GM21529 (cell line): Measurements from ENCODE around the gene ARHGDIG.

ENCODE experiments used
- ATAC-seq: cut with Tn5 transposase; IDR thresholded peaks from one replicate; pipeline ENCODE4 v1.9.1; 2021; ENCODE audit not compliant: unreplicated experiment

Gene ARHGDIG

DNA sequence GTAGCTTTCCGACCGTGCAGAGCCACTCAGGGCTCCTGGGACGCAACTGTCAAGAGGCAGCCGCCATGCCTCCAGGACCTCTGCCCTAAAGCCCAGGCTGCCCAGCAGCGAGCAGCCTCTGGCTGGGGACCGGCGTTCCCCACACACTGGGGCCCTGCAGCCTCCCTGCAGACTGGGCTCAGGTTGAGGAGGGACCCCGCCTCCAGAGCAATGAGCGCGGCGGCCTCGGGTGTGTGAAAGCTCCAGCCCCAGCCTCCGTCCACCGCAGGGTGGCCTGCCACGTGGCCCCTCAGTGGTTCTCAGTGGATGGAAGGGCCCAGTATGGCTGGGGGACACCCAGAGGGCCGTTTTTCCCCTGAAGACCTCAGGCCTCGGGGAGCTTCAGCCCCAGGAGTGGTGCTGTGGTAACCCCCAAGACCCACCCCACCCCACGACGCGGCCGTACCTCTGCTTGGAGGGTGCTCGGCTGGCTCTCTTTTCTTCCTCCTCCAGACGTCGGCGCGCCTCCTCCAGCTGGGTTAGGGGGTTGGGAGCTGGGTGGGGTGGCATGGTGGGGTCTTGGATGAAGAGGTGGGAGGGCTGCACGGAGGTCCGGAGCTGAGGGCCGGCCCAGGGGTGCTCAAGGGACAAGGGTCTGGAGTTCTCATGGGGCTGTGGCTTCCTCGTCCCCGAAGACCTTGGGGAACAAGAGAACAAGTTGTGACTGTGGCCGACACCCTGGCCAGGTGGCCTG lies 12.8 kb downstream of the ARHGDIG start:
- no peak for ATAC-seq

DNA sequence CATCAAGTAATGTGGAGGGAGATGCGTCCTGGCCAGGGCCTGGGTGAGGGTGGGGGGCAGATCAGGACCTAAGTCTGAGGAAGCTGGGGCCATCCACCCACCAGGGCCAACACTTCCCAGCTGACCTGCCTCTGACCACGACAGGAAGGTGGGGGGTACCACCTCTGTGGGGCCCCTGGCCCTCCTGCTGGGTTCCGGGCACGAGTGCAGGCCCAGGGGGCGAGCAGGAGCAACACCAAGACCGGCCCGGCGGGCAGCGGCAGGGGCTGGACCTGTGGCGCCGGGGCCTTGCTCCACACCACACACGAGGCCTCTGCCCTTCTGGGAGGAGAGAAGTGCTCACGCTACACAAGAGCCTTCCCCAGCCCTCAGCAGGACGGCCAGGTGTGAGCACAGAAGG lies 15.9 kb downstream of the ARHGDIG start:
- no peak for ATAC-seq

DNA sequence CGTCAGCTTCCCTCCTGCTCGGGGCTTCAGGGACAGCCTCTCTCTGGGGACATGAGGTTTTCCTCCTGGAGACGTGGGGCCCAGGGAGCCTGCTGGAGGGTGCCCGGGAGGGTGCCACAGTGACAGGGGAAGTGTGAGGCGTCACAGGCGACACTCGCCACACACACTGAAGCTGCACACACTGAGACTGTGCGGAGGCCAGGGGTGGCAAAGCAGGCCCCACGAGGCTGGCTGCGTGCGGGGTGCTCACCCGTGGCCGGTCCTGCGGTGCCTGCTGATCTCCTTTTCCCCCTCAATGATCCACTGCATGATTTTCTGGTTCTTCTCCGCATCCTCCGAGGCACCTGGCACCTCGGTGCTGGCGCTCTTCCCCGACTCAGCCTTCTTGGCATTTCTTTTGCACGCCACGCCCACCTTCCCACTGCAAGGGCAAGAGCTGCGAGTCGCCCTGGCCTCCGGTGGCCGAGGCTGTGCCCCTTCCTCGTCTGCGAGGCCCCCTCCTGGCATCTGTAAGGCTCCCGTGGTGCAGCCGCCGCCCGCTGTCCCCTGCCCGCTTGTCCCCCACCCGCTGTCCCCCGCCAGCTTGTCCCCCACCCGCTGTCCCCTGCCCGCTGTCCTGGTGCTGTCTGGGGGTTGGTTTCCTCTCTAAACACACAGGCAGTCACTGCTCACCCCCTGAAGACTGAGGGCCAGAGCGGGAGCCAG lies 16.6 kb downstream of the ARHGDIG start:
- ATAC-seq: no peak

DNA sequence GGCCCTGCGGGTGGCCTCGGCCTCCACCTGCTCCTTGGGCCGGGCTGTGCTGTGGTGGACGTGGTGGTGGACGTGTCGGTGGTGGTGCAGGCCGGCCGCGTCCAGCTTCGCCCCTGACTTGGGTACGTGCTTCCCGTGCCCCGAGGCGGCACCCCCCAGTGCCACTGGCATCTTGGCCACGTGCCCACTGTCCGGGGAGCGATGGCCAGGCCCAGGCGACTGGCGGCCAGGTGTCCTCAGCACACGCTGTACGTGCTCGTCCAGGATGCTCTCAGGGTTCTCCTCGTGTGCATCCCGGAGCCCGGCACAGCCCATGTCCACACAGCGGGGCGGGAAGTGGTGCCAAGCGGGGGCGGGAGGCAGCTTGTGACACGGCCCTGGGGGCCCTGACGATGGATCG lies 17.4 kb downstream of the ARHGDIG start:
- ATAC-seq: no peak

DNA sequence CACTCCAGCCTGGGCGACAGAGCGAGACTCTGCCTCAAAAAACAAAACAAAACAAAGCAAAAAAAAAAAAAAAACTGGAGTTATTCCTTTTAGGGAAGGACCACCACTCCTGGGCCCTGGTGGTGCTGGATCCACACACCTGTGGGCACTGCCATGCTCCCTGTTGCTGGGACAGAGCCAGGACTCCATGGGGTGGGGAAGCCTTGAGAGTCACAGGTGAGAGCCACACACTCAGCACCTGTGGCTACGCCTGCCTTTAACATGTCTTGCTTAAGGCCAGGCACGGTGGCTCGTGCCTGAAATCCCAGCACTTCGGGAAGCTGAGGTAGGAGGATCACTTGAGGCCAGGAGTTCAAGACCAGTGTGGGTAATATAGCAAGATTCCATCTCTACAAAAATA lies 20.8 kb downstream of the ARHGDIG start:
- no peak for ATAC-seq

DNA sequence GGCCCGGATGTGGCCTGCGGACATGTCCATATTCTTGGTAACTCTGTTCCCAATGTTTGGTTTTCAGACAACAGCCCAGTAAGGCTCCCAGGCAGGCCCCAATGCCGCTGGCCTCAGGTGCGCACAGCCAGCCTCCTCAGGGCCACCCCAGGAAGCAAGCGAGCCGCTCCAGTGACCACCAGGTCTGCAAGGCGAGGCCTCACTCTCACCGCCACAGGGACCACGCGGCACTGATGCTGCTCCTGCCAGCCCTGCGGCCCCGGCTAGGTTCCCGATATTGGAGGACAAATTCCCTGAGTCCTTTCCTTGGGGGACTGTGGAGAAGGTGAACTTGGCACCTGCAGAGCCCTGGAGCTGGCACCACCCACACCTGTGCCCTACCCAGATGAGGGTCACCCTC lies 21.6 kb downstream of the ARHGDIG start:
- ATAC-seq: no peak

DNA sequence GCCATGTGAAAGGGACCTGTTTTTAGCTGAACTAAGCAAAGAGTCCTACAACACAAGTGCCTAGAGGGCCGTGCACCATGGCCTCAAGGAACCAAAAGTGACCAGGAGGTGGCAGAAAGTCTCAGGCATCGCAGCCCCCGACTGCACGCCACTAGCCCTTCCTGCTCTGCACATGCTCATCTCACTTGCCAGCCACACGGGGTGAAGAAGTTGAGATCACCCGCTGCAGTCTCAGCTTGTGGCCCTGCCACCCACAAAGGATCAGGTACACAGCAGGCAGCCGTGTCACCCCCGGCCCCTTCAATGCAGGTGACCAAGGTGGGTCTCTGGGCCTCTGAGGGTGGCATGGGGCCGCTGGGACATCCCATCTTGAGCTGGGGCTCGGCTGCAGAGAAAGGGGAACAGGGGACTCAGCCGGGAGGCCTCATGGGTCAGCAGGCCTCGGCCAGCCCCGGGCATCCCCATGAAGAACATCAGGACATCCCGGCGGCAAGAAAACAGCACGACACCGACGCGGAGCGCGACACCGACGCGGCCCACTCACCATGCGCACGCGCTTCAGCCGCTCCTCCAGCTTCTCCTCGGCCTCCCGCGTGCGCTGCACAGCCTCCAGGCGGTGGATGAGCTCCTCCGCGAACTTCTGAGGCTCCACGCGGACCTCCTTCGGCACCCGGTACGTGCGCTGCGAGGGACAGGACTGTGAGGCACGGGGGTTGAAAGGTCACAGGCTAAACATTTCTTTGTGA lies 23.5 kb downstream of the ARHGDIG start:
- ATAC-seq: no peak

DNA sequence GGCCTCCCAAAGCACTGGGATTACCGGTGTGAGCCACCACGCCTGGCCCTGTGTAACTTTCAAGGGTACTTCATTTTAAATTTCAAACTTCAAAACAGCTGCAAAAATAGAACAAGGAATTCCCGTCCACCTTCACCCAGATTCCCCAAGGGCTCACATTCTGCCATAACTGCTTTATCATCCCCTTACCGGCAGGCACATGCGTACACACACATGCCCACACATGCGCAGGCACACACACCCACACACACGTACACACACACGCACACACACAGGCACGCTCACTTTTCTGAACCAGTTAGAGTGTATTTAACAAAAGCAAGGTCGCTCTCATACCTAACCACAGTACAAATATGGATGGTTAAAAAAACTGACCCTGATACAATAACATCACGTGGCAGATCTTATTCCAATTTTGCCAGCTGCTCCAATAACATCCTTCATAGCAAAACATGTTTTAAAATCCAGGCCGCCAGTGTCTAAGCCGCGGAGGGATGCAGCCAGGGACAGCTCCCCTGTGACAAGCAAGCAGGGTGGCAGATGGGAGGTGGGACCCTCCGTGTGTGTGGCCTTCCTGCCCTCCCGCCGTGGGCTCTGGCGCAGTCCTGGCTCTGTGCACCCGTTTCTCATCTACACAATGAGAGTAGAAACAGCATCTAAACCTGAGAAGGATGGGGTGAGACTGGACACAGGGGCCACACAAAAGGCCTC lies 25.7 kb downstream of the ARHGDIG start:
- ATAC-seq: no peak

DNA sequence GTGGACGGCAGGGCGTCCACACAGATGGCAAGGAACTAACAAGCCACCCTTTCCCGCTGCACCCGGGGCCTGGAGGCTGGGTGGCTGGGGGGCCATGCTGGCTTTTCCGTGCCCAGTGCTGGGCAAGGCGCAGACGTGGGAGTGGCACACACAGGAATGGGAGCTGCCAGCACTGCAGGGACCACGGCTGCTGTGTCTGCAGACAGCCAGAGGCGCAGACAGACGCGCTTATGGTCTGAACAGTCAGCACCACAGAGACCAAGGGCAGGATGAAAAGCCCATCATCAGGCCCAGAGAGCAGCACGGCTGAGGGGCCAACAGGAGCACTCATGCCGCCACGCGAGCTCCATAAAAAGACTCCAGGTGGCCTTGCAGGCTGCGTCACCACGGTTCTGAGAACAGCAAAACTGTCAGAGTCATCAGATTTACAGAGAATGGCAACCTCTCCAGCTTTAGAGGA lies 26.6 kb downstream of the ARHGDIG start:
- no peak for ATAC-seq

DNA sequence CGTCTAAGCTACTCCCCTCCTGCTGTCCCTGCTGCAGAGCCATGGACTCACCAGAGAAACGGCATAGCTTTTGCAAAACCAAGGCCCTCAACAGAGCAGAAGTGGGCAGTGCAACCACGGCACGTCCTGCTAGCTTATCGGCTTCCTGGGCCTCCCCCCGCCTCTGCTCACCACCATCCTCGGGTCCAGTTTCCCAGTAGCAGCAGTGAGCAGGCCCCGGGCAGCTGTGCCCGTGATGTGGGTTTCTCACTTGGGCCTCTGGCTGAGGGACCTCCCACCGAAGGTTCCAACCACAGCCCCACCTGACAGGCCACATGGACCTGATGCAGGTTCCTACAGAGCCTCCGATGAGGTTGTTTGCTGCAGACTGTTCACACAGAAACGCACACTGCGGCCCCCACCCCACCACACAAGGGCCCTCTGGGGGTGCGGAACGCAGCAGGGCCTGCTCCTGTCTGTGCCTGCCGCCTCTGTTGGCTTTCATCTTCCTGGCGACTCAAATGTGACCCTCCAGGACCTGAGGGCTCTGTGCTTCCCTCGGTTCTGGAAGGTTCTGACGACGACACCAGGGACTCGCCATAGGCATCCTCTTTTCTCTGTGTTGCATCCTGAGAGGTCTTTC lies 27.4 kb downstream of the ARHGDIG start:
- ATAC-seq: no peak

DNA sequence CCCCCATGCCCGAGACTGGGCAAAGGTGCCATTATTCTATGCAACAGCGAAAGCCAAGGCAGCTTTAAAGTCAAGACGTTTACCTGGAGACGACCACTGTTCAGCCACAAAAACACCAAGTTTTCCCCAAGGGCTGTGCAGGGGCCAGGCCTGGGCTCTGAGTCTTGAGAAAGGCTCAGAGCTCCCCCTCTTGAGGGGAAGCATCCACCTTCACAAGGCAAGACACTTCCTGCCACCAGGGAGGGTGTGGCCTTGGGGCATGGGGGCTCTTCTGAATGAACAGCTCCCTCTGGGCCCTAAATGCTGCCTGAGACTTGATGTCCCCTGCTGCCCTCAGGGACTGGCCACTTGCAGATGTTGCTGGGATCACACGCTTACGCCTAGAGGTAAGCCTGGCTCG lies 29.1 kb downstream of the ARHGDIG start:
- no peak for ATAC-seq

DNA sequence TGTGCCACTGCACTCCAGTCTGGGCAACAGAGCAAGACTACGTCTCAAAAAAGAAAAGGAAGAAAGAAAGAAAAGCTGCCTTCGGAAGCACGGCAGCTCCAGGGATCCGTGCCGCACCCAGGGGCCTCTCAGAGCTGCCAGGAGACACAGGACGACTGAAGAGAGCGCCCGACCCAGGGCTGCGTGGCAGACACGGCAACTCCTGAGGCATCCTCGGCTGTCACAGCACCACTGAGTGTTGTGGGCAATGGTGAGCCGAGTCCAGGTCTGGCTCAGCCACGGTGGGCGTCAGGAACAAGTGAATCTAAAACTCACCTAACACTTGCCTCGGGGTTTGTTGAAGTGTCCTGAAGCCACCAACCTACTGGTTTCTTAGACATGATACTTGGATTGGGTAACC lies 31.3 kb downstream of the ARHGDIG start:
- no peak for ATAC-seq

DNA sequence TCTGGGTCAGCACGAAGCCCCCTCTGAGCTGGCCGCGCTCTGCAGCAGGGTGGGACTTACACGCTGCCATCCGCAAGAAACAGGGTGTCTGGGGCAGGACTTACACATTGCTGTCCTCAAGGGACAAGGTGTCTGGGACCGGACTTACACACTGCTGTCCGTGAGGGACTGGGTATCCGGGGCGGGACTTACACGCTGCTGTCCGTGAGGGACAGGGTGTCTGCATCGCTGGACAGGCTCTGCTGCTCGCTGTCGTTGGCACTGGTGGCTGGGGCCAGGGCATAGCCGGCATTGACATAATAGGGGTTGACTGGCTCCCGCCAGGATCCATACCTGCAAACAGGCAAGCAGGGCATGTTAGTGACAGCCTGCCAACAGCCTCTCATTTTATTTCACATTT lies 34.0 kb downstream of the ARHGDIG start:
- no peak for ATAC-seq

DNA sequence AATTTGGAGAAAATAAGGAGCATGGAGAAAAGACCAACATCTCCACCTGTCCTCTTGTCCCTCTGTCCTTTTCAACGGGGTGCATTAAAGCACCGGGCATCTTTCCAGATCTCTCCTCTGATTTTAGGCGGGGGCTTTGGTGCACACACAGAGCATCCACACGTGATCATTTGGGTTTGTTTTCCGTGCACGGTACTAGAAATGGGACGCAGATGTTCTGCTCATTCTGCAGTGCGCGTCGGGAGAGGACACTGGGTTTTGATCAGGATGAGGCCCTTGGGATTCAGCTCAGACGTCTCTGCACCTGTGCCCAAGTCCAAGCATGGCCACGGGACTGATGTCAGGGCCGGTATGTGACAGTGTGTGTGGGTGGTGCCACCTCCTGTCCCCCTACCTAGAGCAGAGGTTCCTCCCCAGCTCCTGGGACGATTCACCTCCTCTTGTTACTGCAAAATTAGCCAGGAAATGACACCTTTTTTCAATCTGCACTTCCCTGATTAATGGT lies 34.5 kb downstream of the ARHGDIG start:
- ATAC-seq: no peak

DNA sequence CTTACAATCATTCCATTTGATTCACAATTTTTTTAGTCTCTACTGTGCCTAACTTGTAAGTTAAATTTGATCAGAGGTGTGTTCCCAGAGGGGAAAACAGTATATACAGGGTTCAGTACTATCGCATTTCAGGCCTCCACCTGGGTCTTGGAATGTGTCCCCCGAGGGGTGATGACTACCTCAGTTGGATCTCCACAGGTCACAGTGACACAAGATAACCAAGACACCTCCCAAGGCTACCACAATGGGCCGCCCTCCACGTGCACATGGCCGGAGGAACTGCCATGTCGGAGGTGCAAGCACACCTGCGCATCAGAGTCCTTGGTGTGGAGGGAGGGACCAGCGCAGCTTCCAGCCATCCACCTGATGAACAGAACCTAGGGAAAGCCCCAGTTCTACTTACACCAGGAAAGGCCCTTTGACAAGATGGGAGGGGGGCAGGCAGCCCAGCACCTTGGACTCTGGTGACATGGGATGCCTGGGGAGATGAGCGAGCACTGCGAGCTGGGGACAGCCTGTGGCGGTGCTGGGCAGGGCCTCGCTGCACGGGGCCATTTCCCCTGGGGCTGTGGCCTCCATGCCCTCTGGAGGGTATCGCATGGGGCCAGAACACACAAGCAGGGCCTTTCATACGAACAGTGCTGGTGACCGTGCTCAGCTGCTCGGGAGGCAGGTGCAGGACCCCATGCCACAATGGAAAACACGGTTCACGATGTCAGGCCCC lies 36.5 kb downstream of the ARHGDIG start:
- ATAC-seq: no peak

DNA sequence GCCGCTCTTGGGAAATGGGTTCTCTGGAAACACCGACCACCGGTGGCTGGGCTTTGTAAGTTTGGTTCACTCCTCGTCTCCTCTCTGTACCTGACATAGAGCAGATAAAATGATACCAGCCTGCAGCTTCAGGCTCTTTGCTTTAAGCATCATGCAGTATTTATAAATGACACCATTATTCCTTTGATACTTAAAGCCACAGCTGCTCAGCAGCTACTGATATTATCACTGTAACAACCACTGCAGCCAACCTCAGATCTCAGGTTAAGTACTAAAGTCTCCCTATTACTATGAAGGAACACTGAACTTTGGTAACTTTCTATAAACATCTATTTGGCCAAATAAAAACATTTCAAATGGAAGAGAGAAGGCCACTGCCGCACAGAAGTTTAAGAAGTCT lies 37.2 kb downstream of the ARHGDIG start:
- ATAC-seq: no peak

DNA sequence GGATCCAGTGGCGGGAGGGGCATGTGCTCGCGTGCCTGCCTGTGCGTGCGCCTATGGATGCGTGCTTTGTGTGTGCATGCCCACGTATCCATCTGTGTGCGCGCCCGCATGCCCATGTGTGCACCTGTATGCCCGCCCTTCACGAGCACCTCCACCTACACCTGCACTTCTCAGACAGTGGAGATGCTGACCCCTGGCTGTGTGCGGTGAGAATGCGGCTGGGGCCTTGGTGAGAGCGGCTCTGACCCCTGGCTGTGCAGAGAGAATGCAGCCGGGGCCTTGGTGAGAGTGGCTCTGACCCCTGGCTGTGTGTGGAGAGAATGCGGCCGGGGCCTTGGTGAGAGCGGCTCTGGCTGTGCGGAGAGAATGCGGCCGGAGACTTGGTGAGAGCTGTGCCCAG lies 38.2 kb downstream of the ARHGDIG start:
- no peak for ATAC-seq

DNA sequence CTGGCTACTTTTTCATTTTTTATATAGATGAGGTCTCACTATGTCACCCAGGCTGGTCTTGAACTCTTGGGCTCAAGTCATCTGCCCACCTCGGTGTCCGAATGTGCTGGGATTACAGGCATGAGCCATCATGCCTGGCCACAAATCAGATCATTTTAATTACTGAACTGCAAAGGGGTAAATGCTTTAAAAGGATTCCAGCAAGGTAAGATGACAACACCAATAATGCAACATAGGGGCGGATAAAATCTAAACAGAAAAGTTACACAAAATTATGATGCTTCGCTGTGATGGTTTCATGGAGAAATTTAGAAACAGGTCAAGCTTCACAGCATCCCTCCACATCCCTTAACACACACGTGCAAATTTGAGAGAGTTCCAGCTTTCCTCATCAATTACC lies 39.8 kb downstream of the ARHGDIG start:
- ATAC-seq: no peak

DNA sequence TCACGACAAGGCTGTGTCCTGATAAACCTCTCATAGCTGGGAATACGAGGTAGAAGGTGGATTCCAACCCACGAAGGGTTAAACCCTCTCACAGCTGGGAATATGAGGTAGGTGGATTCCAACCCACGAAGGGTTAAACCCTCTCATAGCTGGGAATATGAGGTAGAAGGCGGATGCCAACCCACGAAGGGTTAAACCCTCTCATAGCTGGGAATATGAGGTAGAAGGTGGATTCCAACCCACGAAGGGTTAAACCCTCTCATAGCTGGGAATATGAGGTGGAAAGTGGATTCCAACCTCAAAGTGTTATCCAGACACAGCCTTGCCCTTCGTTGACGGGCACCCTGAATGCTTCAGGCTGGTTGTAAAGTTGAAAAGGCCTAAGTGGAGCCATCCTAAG lies 41.1 kb downstream of the ARHGDIG start:
- ATAC-seq: no peak
